GM12878 (cell line): Measurements from ENCODE around the gene OTUD3. TPM values are rescaled to one million over a fixed set of nuclear protein-coding genes. Genes with fewer than 3 reads are reported as not detected.

Experiments used
- ATAC-seq: fragments of 200-7000 bp; cut with Tn5 transposase; 3 replicates; pipeline ENCODE4 v1.9.1; 2020; ENCODE audit warnings: mild to moderate bottlenecking, moderate library complexity
- BruUV-seq: library from RNA; stranded (reverse); fragments of 400-500 nt; replicated peaks from 2 replicates; lab custom pipeline; 2021; lab: Mats Ljungman, UMichigan
- CTCF ChIA-PET: fragments of 300-600 bp; sonication (Branson Sonifier 250); formaldehyde crosslinking; extraction: SDS; loops from one replicate; lab custom pipeline; 2021; ENCODE audit warnings: inconsistent platforms; lab: Yijun Ruan, JAX
- POLR2A ChIA-PET: fragments of 350-600 bp; formaldehyde crosslinking; extraction: SDS; loops from one replicate; lab custom pipeline; 2021; ENCODE audit warnings: inconsistent platforms; lab: Charles Lee
- RAD21 ChIA-PET: fragments of 300-600 bp; sonication (Branson Sonifier 250); formaldehyde crosslinking; loops from one replicate; lab custom pipeline; 2023; ENCODE audit warnings: antibody characterized with exemption; ENCODE audit not compliant: unreplicated experiment; lab: Charles Lee
- SMC1A ChIA-PET: fragments of 300-600 bp; sonication (Branson Sonifier 250); formaldehyde crosslinking; loops from one replicate; lab custom pipeline; 2023; ENCODE audit not compliant: unreplicated experiment, uncharacterized antibody; lab: Charles Lee
- DNase-seq: peaks from one replicate; pipeline ENCODE4 v3.0.0-alpha.2; 2011; ENCODE audit warnings: low read depth, low spot score
- FAIRE-seq: peaks from 3 replicates; lab custom pipeline; 2011; peaks lifted over from hg19 to GRCh38; lab: Jason Lieb, UNC
- H2AFZ ChIP-seq: 2 replicates; pipeline ENCODE4 v1.6.0; 2011; ENCODE audit warnings: low read depth, low read length, control low read depth; ENCODE audit not compliant: control insufficient read depth
- H3K27ac ChIP-seq: 2 replicates; pipeline ENCODE4 v1.5.1; 2011; ENCODE audit warnings: control low read depth; ENCODE audit not compliant: control insufficient read depth, insufficient read depth
- H3K27me3 ChIP-seq, 2 experiments: replicated peaks in 1 of 2; 2 replicates each; pipeline versions ENCODE4 v1.6.0 to v1.6.1; 2011; ENCODE audit warnings: low read length in 1 of 2; ENCODE audit not compliant: control insufficient read depth in 2 of 2, insufficient read depth in 2 of 2
- H3K36me3 ChIP-seq, 2 experiments: 2 replicates each; pipeline ENCODE4 v1.5.1; 2011; ENCODE audit warnings: low read length in 1 of 2; ENCODE audit not compliant: control insufficient read depth in 2 of 2, insufficient read depth in 2 of 2
- H3K4me1 ChIP-seq: 2 replicates; pipeline ENCODE4 v1.6.1; 2011; ENCODE audit warnings: mild to moderate bottlenecking, low read length, moderate library complexity, mixed read lengths; ENCODE audit not compliant: control insufficient read depth, insufficient read depth
- H3K4me2 ChIP-seq: 2 replicates; pipeline ENCODE4 v1.6.0; 2011; ENCODE audit warnings: control low read depth; ENCODE audit not compliant: control insufficient read depth, insufficient read depth
- H3K4me3 ChIP-seq: fragments of 200-600 bp; sonication (generic); 2 replicates; pipeline ENCODE4 v1.5.1; 2016
- H3K79me2 ChIP-seq: 2 replicates; pipeline ENCODE4 v1.6.0; 2011; ENCODE audit warnings: low read length; ENCODE audit not compliant: control insufficient read depth, insufficient read depth
- H3K9ac ChIP-seq: 2 replicates; pipeline ENCODE4 v1.8.0; 2011; ENCODE audit warnings: low read length, control low read depth, mixed read lengths; ENCODE audit not compliant: control insufficient read depth, insufficient read depth
- H3K9me3 ChIP-seq: replicated peaks from 3 replicates; pipeline ENCODE4 v1.5.1; 2011; ENCODE audit warnings: mild to moderate bottlenecking, low read length; ENCODE audit not compliant: control insufficient read depth, insufficient read depth
- H4K20me1 ChIP-seq: 2 replicates; pipeline ENCODE4 v1.6.0; 2011; ENCODE audit not compliant: control insufficient read depth, insufficient read depth
- CEBPB ChIP-seq, 2 experiments: fragments of 150-350 bp in 1 of 2; IDR thresholded peaks; 2 replicates each; pipeline ENCODE4 v1.6.1; 2012 to 2014; ENCODE audit warnings: low read depth in 2 of 2, low read length in 2 of 2, borderline replicate concordance in 1 of 2, inconsistent platforms in 1 of 2
- CHD1 ChIP-seq: IDR thresholded peaks from 2 replicates; pipeline ENCODE4 v1.6.1; 2012; ENCODE audit warnings: low read depth, low read length, improper control_type of control experiment
- FOS ChIP-seq: IDR thresholded peaks from 3 replicates; pipeline ENCODE4 v1.6.1; 2011; ENCODE audit warnings: borderline replicate concordance; ENCODE audit not compliant: insufficient read length; ENCODE audit errors: extremely low read depth
- HDGF ChIP-seq: fragments of 450-650 bp; IDR thresholded peaks from 2 replicates; pipeline ENCODE4 v1.6.1; 2016; ENCODE audit warnings: antibody characterized with exemption
- MEF2B ChIP-seq: fragments of 450-650 bp; IDR thresholded peaks from 2 replicates; pipeline ENCODE4 v1.6.1; 2018; ENCODE audit warnings: mild to moderate bottlenecking, moderate library complexity; ENCODE audit not compliant: partially characterized antibody, poor library complexity, severe bottlenecking
- RB1 ChIP-seq: fragments of 450-650 bp; formaldehyde crosslinking; IDR thresholded peaks from 2 replicates; pipeline ENCODE4 v1.6.1; 2017; ENCODE audit warnings: mild to moderate bottlenecking, borderline replicate concordance
- SP1 ChIP-seq: IDR thresholded peaks from one replicate; pipeline ENCODE4 v1.6.1; 2011; ENCODE audit warnings: low read depth, low read length
- SRF ChIP-seq, 2 experiments: IDR thresholded peaks; 2 replicates each; pipeline ENCODE4 v1.6.1; 2011; ENCODE audit warnings: low read depth in 2 of 2, low read length in 2 of 2, mild to moderate bottlenecking in 1 of 2, moderate library complexity in 1 of 2
- ZBED1 ChIP-seq: IDR thresholded peaks from 2 replicates; pipeline ENCODE4 v1.6.1; 2016; ENCODE audit warnings: borderline replicate concordance
- WGBS: methylation state at CpG from one replicate; pipeline ENCODE4 v1.1.6; 2016; ENCODE audit warnings: low lambda C conversion rate; ENCODE audit not compliant: insufficient replicate concordance, insufficient coverage; ENCODE audit errors: missing lambda C conversion rate; 5-methylcytosine and 5-hydroxymethylcytosine counted together
- in situ Hi-C: fragments of 300-500 bp; cut with MboI; formaldehyde crosslinking; loops from 9 replicates; pipeline ENCODE4 v1.14.3; 2018; ENCODE audit warnings: mixed read lengths
- intact Hi-C: fragments of 100-400 bp; cut with micrococcal nuclease; formaldehyde crosslinking; loops from one replicate; pipeline ENCODE4 v1.14.2; 2022; ENCODE audit not compliant: unreplicated experiment
- polyA plus RNA-seq, 11 experiments: library from polyadenylated mRNA; depleted of rRNA in 4 of 11; unstranded in 6 of 11; stranded (reverse) in 5 of 11; fragments of >200 nt; fragmentation: Nextera tagmentation in 4 of 11; fragmentation: Illumina TruSeq in 1 of 11; extraction: Ambion mirVana in 4 of 11; extraction: Trizol in 1 of 11; gene quantifications; 1 replicate in 1 of 11; 2 replicates in 10 of 11; pipeline versions ENCODE4 v1.2.1 to v1.2.3, GENCODE V29; 2011 to 2016; ENCODE audit warnings: inconsistent platforms in 2 of 11, missing spikeins in 2 of 11, low read depth in 1 of 11
- total RNA-seq, 4 experiments: library from RNA; depleted of rRNA in 3 of 4; stranded (reverse); fragments of >200 nt in 3 of 4; fragmentation: Illumina TruSeq in 1 of 4; extraction: Trizol in 1 of 4; gene quantifications; 2 replicates each; pipeline versions ENCODE4 v1.2.1 to v1.2.3, GENCODE V29; 2013 to 2021
- TF ChIP-seq, protein P1 (sequence below): IDR thresholded peaks from 2 replicates; pipeline ENCODE4 v1.6.1; 2012; ENCODE audit warnings: mild to moderate bottlenecking, low read depth, low read length
- TF ChIP-seq, protein P2 (sequence below): fragments of 450-650 bp; IDR thresholded peaks from 2 replicates; pipeline ENCODE4 v1.6.1; 2016; ENCODE audit warnings: mild to moderate bottlenecking
- TF ChIP-seq, protein P3 (sequence below): fragments of 450-650 bp; IDR thresholded peaks from 2 replicates; pipeline ENCODE4 v1.6.1; 2018; ENCODE audit warnings: borderline replicate concordance, mild to moderate bottlenecking; ENCODE audit not compliant: partially characterized antibody
- TF ChIP-seq, protein P4 (sequence below): IDR thresholded peaks from 2 replicates; pipeline ENCODE4 v1.6.1; 2012; ENCODE audit warnings: low read depth, low read length, improper control_type of control experiment

OTUD3 gene
- total and polyA plus RNA-seq, 10 of the 15 experiments (the other 5 are each of a cell fraction or from before 2014, with no cell fraction given): 0.77 to 8.9 (median 4.8) TPM

DNA sequence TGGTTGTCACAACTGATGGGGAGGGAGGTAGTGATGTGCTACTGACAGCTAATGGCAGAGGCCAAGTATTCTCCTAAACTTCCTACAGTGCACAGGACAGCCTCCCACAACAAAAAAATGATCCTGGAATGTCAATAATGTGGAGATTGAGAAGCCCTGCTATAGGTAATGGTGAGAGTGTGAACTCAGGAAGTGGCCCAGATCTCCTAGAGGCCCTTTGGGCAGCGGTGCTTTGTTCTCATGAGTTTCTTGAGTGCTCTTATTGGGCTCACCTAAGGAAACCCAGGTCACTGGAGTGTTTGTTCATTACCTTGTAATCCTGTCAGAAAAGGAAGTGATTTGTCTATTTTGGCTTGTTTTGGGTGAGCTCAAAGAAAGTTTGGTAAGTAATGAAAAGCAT, 5.9 kb downstream of the OTUD3 start:
- intact Hi-C loops (no loop called here), in situ Hi-C loops (no loop called here)
- Histone ChIP-seq H3K27me3 (no peaks in the 10 kb centered on the region), H3K79me2 (peaks cover 37% of the 10 kb centered on the region), H3K4me2 (no peak overlapping the region), H3K9me3 (no peaks in the 10 kb centered on the region), H3K27ac (no peak overlapping the region), H3K36me3 (peaks cover 3 to 7% of the 10 kb centered on the region in 2 experiments; a peak in 3 of 4 replicates), H2AFZ (no peak overlapping the region), H3K9ac (no peak overlapping the region), H3K4me3 (no peak overlapping the region), H3K4me1 (no peaks in the 10 kb centered on the region; the same call in 1 of the 2 replicates), H4K20me1 (no peaks in the 10 kb centered on the region)
- ATAC-seq (peak; percentile 22; the same call in 1 of the 3 replicates), DNase-seq (no peak), FAIRE-seq (no peak)
- TF ChIP-seq CHD1 (no peak), MEF2B (no peak), CEBPB (IDR thresholded peaks at IDR 0.05; ENCODE audit: borderline replicate concordance in 1 of 2, low read depth in 2 of 2, low read length in 2 of 2) (no peak), RB1 (no peak), SRF (IDR thresholded peaks at IDR 0.05; ENCODE audit: low read depth in 2 of 2, low read length in 2 of 2) (no peak), SP1 (no peak), ZBED1 (no peak), HDGF (no peak), FOS (no peak)
- TF ChIP-seq, protein P1, sequence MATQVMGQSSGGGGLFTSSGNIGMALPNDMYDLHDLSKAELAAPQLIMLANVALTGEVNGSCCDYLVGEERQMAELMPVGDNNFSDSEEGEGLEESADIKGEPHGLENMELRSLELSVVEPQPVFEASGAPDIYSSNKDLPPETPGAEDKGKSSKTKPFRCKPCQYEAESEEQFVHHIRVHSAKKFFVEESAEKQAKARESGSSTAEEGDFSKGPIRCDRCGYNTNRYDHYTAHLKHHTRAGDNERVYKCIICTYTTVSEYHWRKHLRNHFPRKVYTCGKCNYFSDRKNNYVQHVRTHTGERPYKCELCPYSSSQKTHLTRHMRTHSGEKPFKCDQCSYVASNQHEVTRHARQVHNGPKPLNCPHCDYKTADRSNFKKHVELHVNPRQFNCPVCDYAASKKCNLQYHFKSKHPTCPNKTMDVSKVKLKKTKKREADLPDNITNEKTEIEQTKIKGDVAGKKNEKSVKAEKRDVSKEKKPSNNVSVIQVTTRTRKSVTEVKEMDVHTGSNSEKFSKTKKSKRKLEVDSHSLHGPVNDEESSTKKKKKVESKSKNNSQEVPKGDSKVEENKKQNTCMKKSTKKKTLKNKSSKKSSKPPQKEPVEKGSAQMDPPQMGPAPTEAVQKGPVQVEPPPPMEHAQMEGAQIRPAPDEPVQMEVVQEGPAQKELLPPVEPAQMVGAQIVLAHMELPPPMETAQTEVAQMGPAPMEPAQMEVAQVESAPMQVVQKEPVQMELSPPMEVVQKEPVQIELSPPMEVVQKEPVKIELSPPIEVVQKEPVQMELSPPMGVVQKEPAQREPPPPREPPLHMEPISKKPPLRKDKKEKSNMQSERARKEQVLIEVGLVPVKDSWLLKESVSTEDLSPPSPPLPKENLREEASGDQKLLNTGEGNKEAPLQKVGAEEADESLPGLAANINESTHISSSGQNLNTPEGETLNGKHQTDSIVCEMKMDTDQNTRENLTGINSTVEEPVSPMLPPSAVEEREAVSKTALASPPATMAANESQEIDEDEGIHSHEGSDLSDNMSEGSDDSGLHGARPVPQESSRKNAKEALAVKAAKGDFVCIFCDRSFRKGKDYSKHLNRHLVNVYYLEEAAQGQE: no peak
- TF ChIP-seq, protein P2, sequence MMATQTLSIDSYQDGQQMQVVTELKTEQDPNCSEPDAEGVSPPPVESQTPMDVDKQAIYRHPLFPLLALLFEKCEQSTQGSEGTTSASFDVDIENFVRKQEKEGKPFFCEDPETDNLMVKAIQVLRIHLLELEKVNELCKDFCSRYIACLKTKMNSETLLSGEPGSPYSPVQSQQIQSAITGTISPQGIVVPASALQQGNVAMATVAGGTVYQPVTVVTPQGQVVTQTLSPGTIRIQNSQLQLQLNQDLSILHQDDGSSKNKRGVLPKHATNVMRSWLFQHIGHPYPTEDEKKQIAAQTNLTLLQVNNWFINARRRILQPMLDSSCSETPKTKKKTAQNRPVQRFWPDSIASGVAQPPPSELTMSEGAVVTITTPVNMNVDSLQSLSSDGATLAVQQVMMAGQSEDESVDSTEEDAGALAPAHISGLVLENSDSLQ: no peak
- TF ChIP-seq, protein P3, sequence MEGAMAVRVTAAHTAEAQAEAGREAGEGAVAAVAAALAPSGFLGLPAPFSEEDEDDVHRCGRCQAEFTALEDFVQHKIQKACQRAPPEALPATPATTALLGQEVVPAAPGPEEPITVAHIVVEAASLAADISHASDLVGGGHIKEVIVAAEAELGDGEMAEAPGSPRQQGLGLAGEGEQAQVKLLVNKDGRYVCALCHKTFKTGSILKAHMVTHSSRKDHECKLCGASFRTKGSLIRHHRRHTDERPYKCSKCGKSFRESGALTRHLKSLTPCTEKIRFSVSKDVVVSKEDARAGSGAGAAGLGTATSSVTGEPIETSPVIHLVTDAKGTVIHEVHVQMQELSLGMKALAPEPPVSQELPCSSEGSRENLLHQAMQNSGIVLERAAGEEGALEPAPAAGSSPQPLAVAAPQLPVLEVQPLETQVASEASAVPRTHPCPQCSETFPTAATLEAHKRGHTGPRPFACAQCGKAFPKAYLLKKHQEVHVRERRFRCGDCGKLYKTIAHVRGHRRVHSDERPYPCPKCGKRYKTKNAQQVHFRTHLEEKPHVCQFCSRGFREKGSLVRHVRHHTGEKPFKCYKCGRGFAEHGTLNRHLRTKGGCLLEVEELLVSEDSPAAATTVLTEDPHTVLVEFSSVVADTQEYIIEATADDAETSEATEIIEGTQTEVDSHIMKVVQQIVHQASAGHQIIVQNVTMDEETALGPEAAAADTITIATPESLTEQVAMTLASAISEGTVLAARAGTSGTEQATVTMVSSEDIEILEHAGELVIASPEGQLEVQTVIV: no peak
- TF ChIP-seq, protein P4, sequence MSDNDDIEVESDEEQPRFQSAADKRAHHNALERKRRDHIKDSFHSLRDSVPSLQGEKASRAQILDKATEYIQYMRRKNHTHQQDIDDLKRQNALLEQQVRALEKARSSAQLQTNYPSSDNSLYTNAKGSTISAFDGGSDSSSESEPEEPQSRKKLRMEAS: no peak
- WGBS: 100% methylated on average over 1 of the region's 1 CpG
- ChIA-PET POLR2A (no interaction called here), CTCF (interaction anchor here (1.9 kb wide), 1 partner anchor 324 kb away, joined by 5 read pairs; no protein-coding TSS in a partner anchor), RAD21 (no interaction called here), SMC1A (no interaction called here)
- BruUV-seq: no TSS peak
